Heart left ventricle (tissue), 13 donors: ENCODE measurements around the gene EYA4.

Experiments used
- CTCF ChIP-seq, 12 donors: fragments of 200-600 bp; sonication (generic) in 4 of 12; IDR thresholded peaks; one replicate each; pipeline versions ENCODE4 v1.5.0 to v1.8.0; 2018 to 2022; ENCODE audit warnings: antibody characterized with exemption in 12 of 12, mild to moderate bottlenecking in 5 of 12
- POLR2A ChIP-seq, 2 donors: fragments of 450-650 bp; IDR thresholded peaks; one replicate each; pipeline ENCODE4 v1.6.1; 2017; ENCODE audit warnings: antibody characterized with exemption in 2 of 2, mild to moderate bottlenecking in 2 of 2, moderate library complexity in 2 of 2
- donor health status: ischemic (EF 13 %, LVEDD 7.1; RV severe dilation, severe dysfunction).
- donor health status: DM: no; HTN: yes; CAD: no.
- donor health status: DM: no; HTN: no; CAD: no.
- donor health status: ischemic (EF 25% LVEDD 6.9; RV normal size, moderate dysfunction).
- donor health status: ischemic (EF 25% LVEDD 5.7; RV mildly dilated, moderate dysfunction).
- donor health status: ischemic (EF 35%, LVEDD 5.7; RV mildly dilated, moderate dysfunction).
- donor health status: nonischemic (EF 11% LVEDD 7.7; RV severe dilation, severe dysfunction).
- donor health status: DM: yes; HTN: yes; CAD: no.
- donor health status: PGD.
- donor health status: ischemic (EF 29% LVEDD 5.4; RV normal size, mild dysfunction).
- donor health status: nonischemic (EF 23%, LVEDD 6.1; RV moderate dilation, normal function).

GRCh38 chr6:133474516-133474915 lies 233.4 kb downstream of the EYA4 start:
- no peak for TF ChIP-seq CTCF (IDR thresholded peaks at IDR 0.05)
- no peak for TF ChIP-seq POLR2A (IDR thresholded peaks at IDR 0.05)
